Loucy (cell line): ENCODE measurements around the gene KRT13.

Source experiments
- H2AFZ ChIP-seq: fragments of 200-600 bp; sonication (generic); 2 replicates; pipeline ENCODE4 v1.6.0; 2016; ENCODE audit warnings: antibody characterized with exemption, mild to moderate bottlenecking, low read length, moderate library complexity
- H3F3A ChIP-seq: fragments of 200-600 bp; 2 replicates; pipeline ENCODE4 v1.6.0; 2016; ENCODE audit warnings: antibody characterized with exemption, low read depth, mild to moderate bottlenecking
- H3K27me3 ChIP-seq: fragments of 200-600 bp; sonication (generic); 2 replicates; pipeline ENCODE4 v1.6.1; 2014; ENCODE audit warnings: low read length, mild to moderate bottlenecking; ENCODE audit not compliant: insufficient read depth, poor library complexity, severe bottlenecking
- H3K36me3 ChIP-seq: fragments of 200-600 bp; sonication (generic); 2 replicates; pipeline ENCODE4 v1.6.1; 2016; ENCODE audit warnings: low read length; ENCODE audit not compliant: insufficient read depth
- H3K4me1 ChIP-seq: fragments of 200-600 bp; sonication (generic); 2 replicates; pipeline ENCODE4 v1.5.1; 2014; ENCODE audit warnings: low read length, mild to moderate bottlenecking; ENCODE audit not compliant: insufficient read depth, poor library complexity, severe bottlenecking
- H3K4me2 ChIP-seq: fragments of 200-600 bp; sonication (generic); 2 replicates; pipeline ENCODE4 v1.6.0; 2014; ENCODE audit warnings: antibody characterized with exemption, low read length, low read depth, mild to moderate bottlenecking; ENCODE audit not compliant: poor library complexity, severe bottlenecking
- H3K4me3 ChIP-seq: fragments of 200-600 bp; sonication (generic); 2 replicates; pipeline ENCODE4 v1.5.1; 2014; ENCODE audit warnings: low read length, mild to moderate bottlenecking, mixed read lengths; ENCODE audit not compliant: poor library complexity, severe bottlenecking
- H3K79me2 ChIP-seq: fragments of 200-600 bp; sonication (generic); 2 replicates; pipeline ENCODE4 v1.6.1; 2014; ENCODE audit warnings: low read length; ENCODE audit not compliant: insufficient read depth
- H3K9ac ChIP-seq: fragments of 200-600 bp; sonication (generic); 2 replicates; pipeline ENCODE4 v1.6.0; 2014; ENCODE audit warnings: mild to moderate bottlenecking, low read depth, low read length, moderate library complexity; ENCODE audit not compliant: poor library complexity, severe bottlenecking
- H3K9me2 ChIP-seq: fragments of 200-600 bp; sonication (generic); replicated peaks from 2 replicates; pipeline ENCODE4 v1.6.1; 2016; ENCODE audit warnings: low read depth, low read length, mixed read lengths
- H3K9me3 ChIP-seq: fragments of 200-600 bp; sonication (generic); 2 replicates; pipeline ENCODE4 v1.6.1; 2014; ENCODE audit warnings: mild to moderate bottlenecking, antibody characterized with exemption, low read length, low read depth; ENCODE audit not compliant: insufficient read depth
- H4K20me1 ChIP-seq: fragments of 200-600 bp; sonication (generic); 2 replicates; pipeline ENCODE4 v1.6.0; 2014; ENCODE audit warnings: antibody characterized with exemption, low read length, mild to moderate bottlenecking; ENCODE audit not compliant: insufficient read depth, poor library complexity, severe bottlenecking
- EZH2phosphoT487 ChIP-seq: fragments of 200-600 bp; IDR thresholded peaks from 2 replicates; pipeline ENCODE4 v1.6.1; 2018; ENCODE audit warnings: antibody characterized with exemption, mild to moderate bottlenecking, moderate library complexity, borderline replicate concordance
- TF ChIP-seq, protein P1 (sequence below): fragments of 200-600 bp; sonication (generic); conservative IDR thresholded peaks from 2 replicates; pipeline ENCODE4 v1.5.1; 2014; ENCODE audit warnings: mild to moderate bottlenecking, antibody characterized with exemption, low read length

The KRT13 gene

DNA sequence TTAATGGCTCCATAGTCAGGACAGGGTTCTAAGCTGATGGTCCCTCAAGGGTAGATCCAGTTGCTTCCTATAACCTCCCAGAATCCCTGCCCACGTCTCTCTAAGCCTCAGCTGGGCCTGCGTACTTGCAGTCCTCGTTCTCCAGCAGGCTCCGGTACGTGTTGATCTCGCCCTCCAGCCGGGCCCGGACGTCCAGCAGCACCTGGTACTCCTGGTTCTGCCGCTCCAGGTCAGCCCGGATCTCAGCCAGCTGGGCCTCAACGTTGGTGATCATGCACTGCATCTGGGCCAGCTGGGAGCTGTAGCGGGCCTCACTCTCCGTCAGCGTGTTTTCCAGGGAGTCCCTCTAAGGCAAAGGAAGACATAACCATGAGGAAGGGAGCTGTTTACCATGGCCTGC, 42.7 kb downstream of the KRT13 start:
- TF ChIP-seq, protein P1, sequence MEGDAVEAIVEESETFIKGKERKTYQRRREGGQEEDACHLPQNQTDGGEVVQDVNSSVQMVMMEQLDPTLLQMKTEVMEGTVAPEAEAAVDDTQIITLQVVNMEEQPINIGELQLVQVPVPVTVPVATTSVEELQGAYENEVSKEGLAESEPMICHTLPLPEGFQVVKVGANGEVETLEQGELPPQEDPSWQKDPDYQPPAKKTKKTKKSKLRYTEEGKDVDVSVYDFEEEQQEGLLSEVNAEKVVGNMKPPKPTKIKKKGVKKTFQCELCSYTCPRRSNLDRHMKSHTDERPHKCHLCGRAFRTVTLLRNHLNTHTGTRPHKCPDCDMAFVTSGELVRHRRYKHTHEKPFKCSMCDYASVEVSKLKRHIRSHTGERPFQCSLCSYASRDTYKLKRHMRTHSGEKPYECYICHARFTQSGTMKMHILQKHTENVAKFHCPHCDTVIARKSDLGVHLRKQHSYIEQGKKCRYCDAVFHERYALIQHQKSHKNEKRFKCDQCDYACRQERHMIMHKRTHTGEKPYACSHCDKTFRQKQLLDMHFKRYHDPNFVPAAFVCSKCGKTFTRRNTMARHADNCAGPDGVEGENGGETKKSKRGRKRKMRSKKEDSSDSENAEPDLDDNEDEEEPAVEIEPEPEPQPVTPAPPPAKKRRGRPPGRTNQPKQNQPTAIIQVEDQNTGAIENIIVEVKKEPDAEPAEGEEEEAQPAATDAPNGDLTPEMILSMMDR: no peak
- TF ChIP-seq EZH2phosphoT487: no peak
- Histone ChIP-seq H3K9me3 (no peaks in the 10 kb centered on the region), H3F3A (no peaks in the 10 kb centered on the region), H3K27me3 (no peaks in the 10 kb centered on the region), H4K20me1 (no peaks in the 10 kb centered on the region), H3K4me1 (no peaks in the 10 kb centered on the region), H3K36me3 (no peaks in the 10 kb centered on the region), H3K9ac (no peak overlapping the region), H3K4me3 (no peak overlapping the region), H2AFZ (no peak overlapping the region), H3K9me2 (no peaks in the 10 kb centered on the region), H3K79me2 (no peaks in the 10 kb centered on the region), H3K4me2 (no peak overlapping the region)

DNA sequence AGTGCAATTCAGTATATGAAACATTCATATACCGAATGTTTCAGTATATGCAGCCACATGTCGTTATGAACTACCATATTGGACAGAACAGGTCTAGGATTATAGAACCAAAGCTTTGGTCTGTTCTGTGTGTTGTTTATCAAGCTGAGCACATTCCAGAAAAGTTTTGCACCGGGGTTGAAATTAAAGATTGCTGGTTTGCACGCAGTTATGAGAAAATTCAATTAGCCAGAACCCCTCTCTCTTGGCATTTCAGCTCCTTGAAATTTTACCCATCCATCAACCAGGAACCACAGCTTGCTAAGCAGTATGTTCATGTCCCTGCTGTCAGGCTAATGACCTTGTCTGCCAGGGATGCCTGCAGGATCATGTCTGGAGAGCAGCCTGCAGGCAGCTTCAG, 47.7 kb downstream of the KRT13 start:
- H3K9me2 ChIP-seq: no peaks in the 10 kb centered on the region
- H3K4me3 ChIP-seq: no peak overlapping the region
- TF ChIP-seq EZH2phosphoT487: no peak
- TF ChIP-seq, protein P1: no peak

GRCh38 chr17:41456204-41456603, 49.2 kb downstream of the KRT13 start:
- H3K27me3 ChIP-seq: peaks cover 8% of the 10 kb centered on the region
- no peaks in the 10 kb centered on the region for H3K9me3 ChIP-seq
- no peaks in the 10 kb centered on the region for H3K9me2 ChIP-seq
- no peak overlapping the region for H3K4me2 ChIP-seq
- H3K4me1 ChIP-seq: no peaks in the 10 kb centered on the region
- no peak overlapping the region for H3K9ac ChIP-seq
- no peaks in the 10 kb centered on the region for H4K20me1 ChIP-seq
- H2AFZ ChIP-seq: no peak overlapping the region
- H3F3A ChIP-seq: no peaks in the 10 kb centered on the region
- no peak overlapping the region for H3K4me3 ChIP-seq
- H3K36me3 ChIP-seq: no peaks in the 10 kb centered on the region
- no peak for TF ChIP-seq EZH2phosphoT487
- TF ChIP-seq, protein P1: no peak
- H3K79me2 ChIP-seq: no peaks in the 10 kb centered on the region

More for the DNA sequence above, 47.7 kb downstream of the KRT13 start:
- Histone ChIP-seq H3K79me2 (no peaks in the 10 kb centered on the region), H3K36me3 (no peaks in the 10 kb centered on the region), H3K9me3 (no peaks in the 10 kb centered on the region), H3K4me2 (no peak overlapping the region), H3K4me1 (no peaks in the 10 kb centered on the region), H2AFZ (no peak overlapping the region), H3K9ac (no peak overlapping the region), H4K20me1 (no peaks in the 10 kb centered on the region), H3F3A (no peaks in the 10 kb centered on the region), H3K27me3 (no peaks in the 10 kb centered on the region)
